HG03460 (cell line): ENCODE results near the gene DMRT3.
A peak's percentile ranks its signal among the peaks of the same experiment; 100 is the strongest.
"Not testable (repeated sequence)": the region's sequence is repeated elsewhere in the genome, so short reads cannot be mapped to it uniquely, and the experiment has no call there.

ENCODE experiments used
- ATAC-seq: cut with Tn5 transposase; IDR thresholded peaks from one replicate; pipeline ENCODE4 v1.9.1; 2021; ENCODE audit not compliant: unreplicated experiment

DMRT3 gene

GRCh38 chr9:998299-999110 lies 22.1 kb downstream of the DMRT3 start:
- ATAC-seq, result not testable (repeated sequence)

DNA sequence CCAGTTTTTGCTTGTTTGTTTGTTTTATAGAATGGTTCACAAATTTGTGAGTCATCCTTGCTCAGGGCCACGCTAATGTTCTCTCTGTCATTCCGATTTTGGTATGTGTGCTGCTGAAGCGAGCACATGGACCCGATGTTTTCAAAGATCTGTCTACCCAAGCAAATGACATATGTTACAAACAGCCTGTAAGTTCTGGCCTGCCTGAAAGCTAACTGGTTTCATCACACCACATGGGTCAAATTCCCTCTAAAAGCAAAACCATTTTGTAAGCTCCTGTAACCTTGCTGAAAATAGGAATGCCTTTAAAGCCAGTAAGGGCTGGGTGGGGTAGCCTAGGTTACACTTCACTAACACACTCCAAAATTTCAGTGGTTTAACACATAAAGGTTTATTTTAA lies 25.4 kb downstream of the DMRT3 start:
- ATAC-seq, result no peak

- ATAC-seq, result no peak
These were observed 26.2 kb downstream of the DMRT3 start for GRCh38 chr9:1002678-1003077.

- ATAC-seq, result peak; percentile 63
These were observed 28.7 kb downstream of the DMRT3 start for GRCh38 chr9:1005043-1005667.

DNA sequence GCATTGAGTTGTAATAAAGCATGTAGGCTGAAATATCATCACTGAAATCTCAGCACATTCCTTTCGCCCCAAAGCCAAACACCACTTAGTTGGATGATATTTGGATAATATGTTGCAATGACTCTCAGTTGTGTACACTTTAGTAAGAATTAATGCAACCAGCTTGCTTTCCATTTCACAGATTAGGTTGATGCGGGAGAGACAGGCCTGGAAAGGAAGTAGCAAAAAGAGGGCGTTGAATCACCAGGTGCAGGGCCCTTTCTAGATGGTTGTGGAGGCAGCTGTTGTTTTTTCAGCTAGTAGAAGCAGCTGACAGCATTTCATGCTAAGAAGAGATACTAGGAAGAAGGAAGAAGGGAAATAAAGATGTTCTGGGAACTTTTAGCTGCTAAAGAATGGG lies 30.9 kb downstream of the DMRT3 start:
- no peak for ATAC-seq

DNA sequence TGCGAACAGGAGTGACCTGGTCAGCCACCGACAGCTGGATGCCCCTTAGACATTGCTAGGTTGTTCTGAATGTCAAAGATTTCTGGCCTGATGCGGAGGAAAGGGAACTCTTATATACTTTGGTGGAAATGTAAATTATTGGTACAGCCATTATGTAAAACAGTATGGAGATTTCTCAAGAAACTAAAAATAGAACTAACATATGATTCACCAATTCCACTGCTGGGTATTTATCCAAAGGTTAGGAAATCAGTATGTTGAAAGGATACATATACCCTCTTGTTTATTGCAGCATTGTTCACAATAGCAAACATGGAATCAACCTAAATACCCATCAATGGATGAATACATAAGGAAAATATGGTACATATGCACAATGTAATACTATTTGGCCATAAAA lies 31.8 kb downstream of the DMRT3 start:
- ATAC-seq, result no peak

- peak; percentile 91 for ATAC-seq
These were observed 32.7 kb downstream of the DMRT3 start for GRCh38 chr9:1009101-1009707.

DNA sequence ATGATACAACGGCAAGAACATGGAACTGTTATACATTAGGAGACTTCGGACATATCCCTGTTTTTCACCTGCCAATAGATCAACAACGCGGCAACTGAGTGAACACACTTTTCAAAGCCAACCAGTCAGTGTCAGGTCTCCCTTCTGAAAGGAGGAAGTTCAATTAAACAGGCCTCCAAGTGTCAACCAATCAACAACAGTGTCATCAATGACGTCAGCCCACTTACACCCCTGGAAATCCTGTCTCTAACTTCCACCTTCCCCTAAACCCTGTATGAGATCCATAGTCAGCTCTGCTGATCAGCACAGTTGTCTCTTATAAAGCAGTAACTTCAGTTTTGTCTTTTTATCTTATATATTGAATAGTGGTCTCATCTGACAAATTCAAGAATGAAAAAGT lies 36.6 kb downstream of the DMRT3 start:
- ATAC-seq, result no peak

GRCh38 chr9:1014225-1014624 lies 37.8 kb downstream of the DMRT3 start:
- ATAC-seq, result no peak

DNA sequence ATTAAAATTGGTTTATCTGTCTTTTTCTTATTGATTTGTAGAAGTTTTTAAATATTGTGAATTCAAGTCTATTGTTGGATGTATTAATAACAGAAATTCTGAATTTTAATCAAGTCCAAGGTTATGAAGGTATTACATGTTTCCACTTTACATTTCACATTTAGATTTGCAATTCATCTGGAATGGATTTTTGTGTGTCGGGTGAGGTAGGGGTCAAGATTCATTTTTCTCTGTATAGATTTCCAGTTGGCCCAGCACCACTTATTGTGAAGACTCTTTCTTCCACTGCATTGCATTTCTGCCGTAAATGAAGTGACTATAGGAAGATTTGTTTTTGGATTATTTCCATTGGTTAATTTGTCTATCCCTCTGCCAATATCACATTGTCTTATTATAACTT lies 38.2 kb downstream of the DMRT3 start:
- ATAC-seq, result no peak

DNA sequence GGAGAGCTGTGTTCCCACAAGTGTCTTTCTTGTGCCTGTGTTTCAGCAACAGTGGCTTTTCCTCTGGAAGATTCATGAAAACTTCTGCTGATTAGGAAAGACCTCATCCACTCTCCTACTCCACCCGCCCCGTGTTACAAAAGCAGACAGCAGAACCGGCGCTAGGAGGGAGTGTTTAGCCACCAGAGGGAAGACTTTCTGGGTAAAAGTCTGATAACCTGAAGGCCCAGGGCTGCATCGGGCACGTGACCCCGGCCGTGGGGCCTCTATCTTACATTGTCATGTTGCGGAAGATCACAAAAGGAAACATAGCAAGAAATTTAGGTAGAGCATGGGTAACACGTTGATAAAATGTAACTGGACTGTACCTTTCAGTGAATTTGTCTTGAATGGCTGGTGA lies 41.7 kb downstream of the DMRT3 start:
- no peak for ATAC-seq

- no peak for ATAC-seq
These were observed 47.7 kb downstream of the DMRT3 start for GRCh38 chr9:1024112-1024511.

DNA sequence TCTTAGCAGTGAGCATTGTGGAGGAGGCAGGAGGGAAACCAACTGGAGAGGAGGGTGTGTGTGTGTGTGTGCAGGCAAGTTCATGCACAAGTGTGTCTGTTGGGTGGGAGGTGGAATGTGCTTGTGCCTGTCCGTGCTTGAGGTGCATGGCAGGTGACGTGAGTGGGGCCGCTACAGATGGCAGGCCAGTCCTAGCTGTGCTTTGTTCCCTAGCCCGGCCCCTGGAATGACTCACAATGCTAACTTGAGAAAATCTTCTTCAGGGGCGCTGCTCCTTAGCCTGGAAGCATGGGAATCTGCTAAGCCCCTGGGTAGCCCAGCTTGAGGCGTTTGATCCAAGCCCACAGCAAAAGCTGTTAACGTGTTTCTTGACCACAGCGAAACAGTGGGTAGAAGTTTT lies 48.7 kb downstream of the DMRT3 start:
- ATAC-seq, result no peak

- no peak for ATAC-seq
These were observed 49.8 kb downstream of the DMRT3 start for GRCh38 chr9:1026219-1026618.

- no peak for ATAC-seq
These were observed 52.2 kb downstream of the DMRT3 start for GRCh38 chr9:1028501-1029190.

DNA sequence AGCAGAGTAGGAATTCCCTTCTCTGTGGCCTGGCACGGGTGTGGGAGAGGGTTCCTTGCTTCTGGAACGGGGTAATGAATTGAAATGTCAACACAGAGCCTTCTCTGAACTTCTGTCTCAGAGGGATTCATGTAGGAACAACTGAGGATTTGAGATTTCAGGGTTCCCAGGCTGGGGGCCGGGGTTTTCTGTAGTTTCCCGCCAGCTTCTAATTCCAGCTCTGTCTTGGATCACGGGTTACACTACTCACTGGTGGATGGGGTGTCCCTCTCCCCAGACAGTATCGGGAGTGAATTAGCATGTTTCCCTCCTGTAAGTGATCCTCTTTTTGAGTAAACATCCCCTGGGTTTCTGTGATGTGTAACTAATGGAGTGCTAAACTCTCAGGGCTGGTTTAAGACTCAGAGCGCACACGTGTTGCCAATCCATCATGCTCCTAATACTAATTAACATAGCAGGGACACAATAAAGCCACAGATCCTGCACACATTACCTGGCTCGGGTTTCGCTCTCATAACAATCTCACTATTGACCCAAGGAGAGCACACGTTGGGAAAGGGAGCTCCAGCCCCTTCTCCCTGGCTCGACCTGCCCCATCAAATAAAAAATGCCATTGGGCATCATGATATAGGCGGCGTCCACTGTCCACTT lies 55.6 kb downstream of the DMRT3 start:
- no peak for ATAC-seq

DNA sequence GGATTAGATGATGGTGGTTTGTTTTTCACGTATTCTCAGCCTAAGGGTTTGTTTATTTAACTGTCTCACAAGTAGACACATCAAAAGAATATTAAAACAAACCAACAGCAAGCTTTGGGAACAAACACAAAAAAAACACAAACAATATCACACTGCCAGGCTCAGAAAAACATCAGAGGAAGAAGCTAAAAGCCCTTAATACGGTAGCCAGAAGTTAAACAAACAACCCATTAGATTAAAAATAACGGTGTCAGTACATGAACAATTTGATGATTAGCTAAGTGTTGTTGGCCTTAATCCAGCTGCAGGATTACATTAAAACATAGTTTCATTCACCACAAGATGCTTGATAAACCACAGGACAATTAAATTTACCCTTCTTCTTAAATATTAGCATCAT lies 57.8 kb downstream of the DMRT3 start:
- no peak for ATAC-seq

- ATAC-seq, result no peak
These were observed 63.1 kb downstream of the DMRT3 start for GRCh38 chr9:1039589-1039988.
